Activated CD4-positive, alpha-beta memory T cell treated with anti-CD3 and anti-CD28 coated beads, Interleukin-2, amount 10 ng/mL, durations not matched to agents 7 days and 5 days (primary cell): Measurements from ENCODE around the gene MYLK2. TPM values are rescaled to one million over a fixed set of nuclear protein-coding genes. Genes with fewer than 3 reads are reported as not detected.

Source experiments
- CTCF ChIA-PET: fragments of 350-600 bp; sonication (Branson Sonifier 250); formaldehyde crosslinking; loops from one replicate; lab custom pipeline; 2021; ENCODE audit warnings: antibody characterized with exemption, inconsistent platforms; lab: Charles Lee
- POLR2A ChIA-PET: fragments of 350-600 bp; sonication (Branson Sonifier 250); formaldehyde crosslinking; loops from one replicate; lab custom pipeline; 2021; ENCODE audit warnings: antibody characterized with exemption; lab: Charles Lee
- DNase-seq: peaks from one replicate; pipeline ENCODE4 v3.0.0-alpha.2; 2020
- H3K27ac Mint-ChIP-seq: one replicate; pipeline ENCODE4 v1.8.0; 2021; ENCODE audit warnings: mild to moderate bottlenecking, mixed read lengths
- H3K27me3 Mint-ChIP-seq: one replicate; pipeline ENCODE4 v1.8.0; 2021; ENCODE audit warnings: mixed read lengths
- H3K36me3 Mint-ChIP-seq: one replicate; pipeline ENCODE4 v1.8.0; 2021; ENCODE audit warnings: low read depth, mixed read lengths
- H3K4me1 Mint-ChIP-seq: one replicate; pipeline ENCODE4 v1.8.0; 2021; ENCODE audit warnings: mixed read lengths
- H3K4me3 Mint-ChIP-seq: one replicate; pipeline ENCODE4 v1.8.0; 2021; ENCODE audit warnings: mild to moderate bottlenecking, mixed read lengths
- H3K9me3 Mint-ChIP-seq: one replicate; pipeline ENCODE4 v1.8.0; 2021; ENCODE audit warnings: mixed read lengths
- total RNA-seq, 2 experiments: library from RNA; stranded (reverse); gene quantifications; one replicate each; pipeline ENCODE4 v1.2.3, GENCODE V29; 2021

Gene MYLK2
- total RNA-seq, 2 experiments from 2014 or later = 0.33 to 0.45 TPM

DNA sequence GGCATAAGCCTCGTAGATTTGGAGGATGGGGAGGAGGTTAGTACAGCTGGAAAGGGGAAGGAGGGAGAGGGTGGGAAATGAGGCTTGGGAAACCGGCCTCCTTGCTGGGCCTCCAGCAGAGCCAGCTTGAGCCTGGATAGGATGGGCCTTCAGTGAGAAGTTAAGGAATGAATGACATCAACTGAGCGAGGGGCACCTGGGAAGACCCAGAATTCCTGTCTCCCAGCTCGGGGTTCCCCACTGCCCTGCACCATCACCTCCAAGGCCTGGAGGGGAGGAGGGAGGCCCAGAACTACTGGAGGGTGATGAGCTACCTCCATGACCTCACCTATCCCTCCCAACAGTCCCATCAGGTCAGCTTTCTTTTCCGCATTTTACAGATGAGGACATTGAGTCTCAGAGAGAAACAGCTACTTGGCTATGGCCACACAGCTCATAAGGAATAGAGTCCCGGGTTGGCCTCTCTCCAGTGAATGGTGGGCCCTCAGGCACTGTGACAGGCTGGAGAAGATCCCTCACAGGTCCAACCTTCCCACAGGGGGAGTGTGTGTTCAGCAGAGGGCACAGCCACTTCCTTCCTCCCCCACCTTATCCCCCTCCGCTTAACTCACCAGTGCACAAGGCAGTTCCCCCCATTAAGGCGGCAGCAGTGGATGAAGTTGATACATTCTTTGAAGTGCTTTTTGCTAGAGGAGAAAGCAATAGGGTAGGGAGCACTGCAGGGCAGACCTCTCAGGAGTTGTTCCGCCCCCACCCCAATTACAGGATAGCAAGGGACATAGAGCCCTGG lies 44.3 kb downstream of the MYLK2 start:
- no peak overlapping the region for H3K27ac Mint-ChIP-seq
- CTCF ChIA-PET = interaction anchor here (0.6 to 2.6 kb wide), 4 partner anchors 11 to 87 kb away, joined by 3 to 12 read pairs (median 3); no protein-coding TSS in a partner anchor
- H3K27me3 Mint-ChIP-seq = peaks cover 30% of the 10 kb centered on the region
- no peak for DNase-seq
- H3K36me3 Mint-ChIP-seq = no peaks in the 10 kb centered on the region
- POLR2A ChIA-PET = interaction anchor here (1.1 kb wide), 1 partner anchor 10 kb away, joined by 3 read pairs; no protein-coding TSS in a partner anchor
- peaks cover 9% of the 10 kb centered on the region for H3K4me1 Mint-ChIP-seq
- H3K4me3 Mint-ChIP-seq = no peak overlapping the region
- no peaks in the 10 kb centered on the region for H3K9me3 Mint-ChIP-seq

DNA sequence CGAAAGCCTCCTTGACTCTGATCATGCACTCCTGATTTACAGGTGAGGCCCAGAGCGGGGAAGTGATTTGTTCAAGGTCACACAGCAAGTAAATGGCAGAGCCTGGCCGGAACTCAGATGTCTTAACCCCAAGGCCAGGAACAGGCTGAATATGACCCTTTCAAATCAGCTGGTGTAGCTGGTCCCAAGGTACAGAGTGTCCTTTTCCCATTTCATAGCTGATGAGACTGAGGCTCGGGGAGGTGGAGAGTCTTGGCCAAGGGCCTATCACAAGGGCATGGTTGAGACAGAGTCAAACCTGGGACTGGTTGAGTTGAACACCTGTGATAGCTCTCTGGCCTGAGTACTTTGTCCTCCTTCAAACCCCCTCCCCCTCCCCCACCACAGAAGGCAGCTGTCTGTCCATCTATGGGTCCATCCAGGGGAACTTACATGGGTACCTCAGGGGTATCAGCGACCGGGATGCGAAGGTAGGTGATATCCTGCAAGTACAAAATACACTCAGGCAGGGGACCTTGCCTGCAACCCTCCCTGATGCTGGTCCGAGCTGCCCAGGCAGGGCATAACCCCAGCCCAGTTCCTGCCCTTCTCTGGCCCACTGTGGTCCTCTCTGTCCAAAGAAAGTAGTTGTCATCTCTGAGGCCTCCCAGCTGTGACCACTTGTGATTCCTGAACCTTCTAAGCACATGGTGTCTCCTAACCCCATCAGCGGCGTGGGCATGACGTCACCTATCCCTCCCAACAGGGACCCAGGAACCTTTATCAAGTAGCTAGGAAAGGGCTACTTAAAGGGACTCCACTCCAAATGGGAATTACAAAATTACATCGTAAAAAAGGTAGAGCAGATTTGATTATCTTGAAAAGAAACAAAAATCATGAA lies 45.6 kb downstream of the MYLK2 start:
- Mint-ChIP-seq H3K36me3 (peaks cover 2% of the 10 kb centered on the region), H3K9me3 (no peaks in the 10 kb centered on the region), H3K27ac (no peak overlapping the region), H3K4me1 (peaks cover 8% of the 10 kb centered on the region), H3K27me3 (peaks cover 33% of the 10 kb centered on the region), H3K4me3 (no peak overlapping the region)
- no peak for DNase-seq
- CTCF ChIA-PET = interaction anchor here (0.7 to 1.4 kb wide), 2 partner anchors 14 to 16 kb away, joined by 3 read pairs; no protein-coding TSS in a partner anchor
- POLR2A ChIA-PET = no interaction called here

DNA sequence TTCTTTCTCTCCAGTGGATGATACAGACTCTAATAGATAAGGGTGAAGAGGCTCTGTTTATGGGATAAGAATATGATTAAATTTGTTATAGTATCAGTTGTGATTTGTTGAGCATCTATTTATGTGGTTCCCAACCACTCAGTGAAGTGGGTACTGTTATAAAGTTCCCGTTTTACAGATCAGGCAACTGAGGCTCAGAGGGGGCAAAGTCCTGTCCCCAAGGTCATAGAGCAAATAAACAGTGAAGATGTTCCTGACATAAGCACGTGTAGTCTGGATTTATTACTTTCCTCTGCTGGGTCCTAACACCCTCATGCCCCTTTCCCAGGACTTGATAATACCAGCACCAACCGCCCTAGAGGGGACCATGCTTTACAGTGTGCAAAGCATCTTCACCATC lies 47.1 kb downstream of the MYLK2 start:
- Mint-ChIP-seq H3K27me3 (peaks cover 31% of the 10 kb centered on the region), H3K4me1 (peaks cover 14% of the 10 kb centered on the region), H3K27ac (no peak overlapping the region), H3K36me3 (peaks cover 4% of the 10 kb centered on the region), H3K9me3 (no peaks in the 10 kb centered on the region), H3K4me3 (no peak overlapping the region)
- ChIA-PET POLR2A (no interaction called here), CTCF (no interaction called here)
- DNase-seq = no peak

DNA sequence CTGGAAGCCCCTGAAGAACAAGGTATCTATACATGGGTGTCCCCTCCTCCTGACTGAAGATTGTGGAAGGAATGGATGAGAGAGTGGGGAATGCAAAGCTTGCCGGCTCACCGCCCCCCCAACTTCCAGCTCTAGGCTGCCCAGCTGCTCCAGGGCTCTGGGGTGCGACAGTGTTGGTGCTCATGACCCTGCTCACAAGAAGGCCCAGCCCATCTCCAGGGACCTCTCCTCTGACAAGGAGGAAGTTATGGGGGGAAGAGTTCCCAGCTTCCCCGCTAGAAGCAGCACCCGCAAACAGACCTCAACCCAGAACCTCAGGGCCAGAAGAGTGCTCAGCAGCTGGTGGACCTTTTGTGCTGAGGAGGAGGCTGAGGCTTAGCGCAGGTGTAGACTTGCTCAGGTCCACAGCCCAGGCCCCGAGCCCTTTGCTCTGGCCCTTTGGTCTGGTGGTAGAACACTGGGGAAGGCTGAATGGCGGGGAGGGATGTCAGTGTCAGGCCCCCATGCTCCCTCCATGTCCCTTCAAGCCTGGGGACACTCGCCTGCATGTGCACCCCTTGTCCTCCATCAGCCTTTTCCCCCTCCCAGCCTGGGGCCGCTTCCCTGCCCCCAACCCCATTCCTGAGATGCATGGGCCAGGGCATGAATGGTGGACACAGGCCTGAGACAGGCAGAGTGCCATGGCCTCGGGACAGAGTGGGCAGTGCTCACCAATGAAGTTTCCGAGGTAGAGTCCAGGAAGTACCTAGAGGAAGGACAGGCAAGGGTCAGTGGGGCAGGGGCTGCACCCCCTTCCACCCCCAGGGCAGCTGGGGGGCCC lies 49.9 kb downstream of the MYLK2 start:
- POLR2A ChIA-PET = no interaction called here
- no peak overlapping the region for H3K4me3 Mint-ChIP-seq
- no peak overlapping the region for H3K27ac Mint-ChIP-seq
- H3K9me3 Mint-ChIP-seq = no peaks in the 10 kb centered on the region
- peaks cover 4% of the 10 kb centered on the region for H3K36me3 Mint-ChIP-seq
- peaks cover 40% of the 10 kb centered on the region for H3K27me3 Mint-ChIP-seq
- H3K4me1 Mint-ChIP-seq = peaks cover 10% of the 10 kb centered on the region
- no peak for DNase-seq
- CTCF ChIA-PET = no interaction called here

DNA sequence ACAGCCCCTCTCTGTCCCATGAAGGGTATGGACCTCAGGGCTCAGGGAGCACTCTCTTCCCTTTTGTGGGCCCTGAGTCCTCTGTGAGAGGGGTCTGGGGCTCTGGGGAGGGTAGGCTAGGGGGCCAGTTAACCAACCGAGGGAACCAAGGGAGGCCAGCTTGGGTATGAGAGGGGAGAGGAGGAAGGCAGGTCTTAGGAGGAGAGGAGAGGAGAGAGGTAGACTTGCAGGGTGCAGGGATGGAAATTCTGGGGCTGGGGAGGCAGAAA lies 50.5 kb downstream of the MYLK2 start:
- no peak overlapping the region for H3K27ac Mint-ChIP-seq

DNA sequence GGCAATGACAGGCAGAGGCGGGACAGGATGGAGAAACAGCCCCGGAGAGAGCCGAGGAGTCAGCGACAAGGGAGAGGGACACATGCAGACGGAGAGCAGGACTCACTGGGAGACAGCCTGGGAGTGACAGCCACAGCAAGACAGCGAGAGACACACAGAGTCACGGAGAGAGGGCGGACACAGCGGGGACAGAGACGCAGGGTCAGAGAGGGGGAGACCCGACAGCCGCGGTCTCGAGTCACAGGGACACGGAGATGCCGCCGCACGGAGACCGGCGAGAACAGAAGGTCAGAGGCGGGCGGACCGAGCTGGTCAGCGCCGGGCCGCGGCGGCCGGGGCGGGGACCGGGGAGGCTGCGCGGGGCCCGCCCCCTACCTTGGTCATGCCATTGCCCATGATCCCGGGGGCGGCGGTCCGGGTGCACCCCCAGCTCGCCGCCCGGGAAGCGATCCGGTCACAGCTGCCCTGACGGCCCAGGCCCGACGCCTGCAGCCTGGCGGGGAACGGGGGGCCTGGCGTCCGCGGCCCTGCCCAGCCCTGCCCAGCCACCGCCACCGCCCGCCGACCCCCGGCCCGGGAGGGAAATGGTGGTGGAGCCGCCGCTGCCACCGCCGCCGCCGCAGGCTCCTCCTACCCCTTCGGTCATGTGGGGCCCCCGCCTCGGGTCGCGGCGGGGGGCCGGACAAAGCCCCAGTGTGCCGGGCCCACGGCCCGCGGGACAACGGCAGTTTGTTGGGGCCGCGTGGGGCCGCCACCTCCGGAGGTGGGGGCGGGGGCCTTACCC lies 51.0 kb downstream of the MYLK2 start, which contains the start of the genes DUSP15 and TTLL9:
Gene DUSP15, minus strand, starts transcription at position 586 of the 784 bp plus-strand sequence. Its CDS starts 190 bp downstream, at position 396.
Gene TTLL9, plus strand, starts transcription at position 693 of the 784 bp plus-strand sequence. CDS start 493 bp downstream, outside the sequence.
- POLR2A ChIA-PET = interaction anchor here (1.4 kb wide), 1 partner anchor 10 kb away, joined by 3 read pairs; no protein-coding TSS in a partner anchor
- H3K27me3 Mint-ChIP-seq = peaks cover 41% of the 10 kb centered on the region

More for the DNA sequence above, 50.5 kb downstream of the MYLK2 start:
- H3K27me3 Mint-ChIP-seq = peaks cover 41% of the 10 kb centered on the region
- peaks cover 10% of the 10 kb centered on the region for H3K4me1 Mint-ChIP-seq
- ChIA-PET POLR2A (interaction anchor here (1.4 kb wide), 1 partner anchor 11 kb away, joined by 3 read pairs; no protein-coding TSS in a partner anchor), CTCF (no interaction called here)
- DNase-seq = no peak
- peak overlapping the region; percentile 54 for H3K4me3 Mint-ChIP-seq
- H3K36me3 Mint-ChIP-seq = peaks cover 4% of the 10 kb centered on the region
- H3K9me3 Mint-ChIP-seq = no peaks in the 10 kb centered on the region

DNA sequence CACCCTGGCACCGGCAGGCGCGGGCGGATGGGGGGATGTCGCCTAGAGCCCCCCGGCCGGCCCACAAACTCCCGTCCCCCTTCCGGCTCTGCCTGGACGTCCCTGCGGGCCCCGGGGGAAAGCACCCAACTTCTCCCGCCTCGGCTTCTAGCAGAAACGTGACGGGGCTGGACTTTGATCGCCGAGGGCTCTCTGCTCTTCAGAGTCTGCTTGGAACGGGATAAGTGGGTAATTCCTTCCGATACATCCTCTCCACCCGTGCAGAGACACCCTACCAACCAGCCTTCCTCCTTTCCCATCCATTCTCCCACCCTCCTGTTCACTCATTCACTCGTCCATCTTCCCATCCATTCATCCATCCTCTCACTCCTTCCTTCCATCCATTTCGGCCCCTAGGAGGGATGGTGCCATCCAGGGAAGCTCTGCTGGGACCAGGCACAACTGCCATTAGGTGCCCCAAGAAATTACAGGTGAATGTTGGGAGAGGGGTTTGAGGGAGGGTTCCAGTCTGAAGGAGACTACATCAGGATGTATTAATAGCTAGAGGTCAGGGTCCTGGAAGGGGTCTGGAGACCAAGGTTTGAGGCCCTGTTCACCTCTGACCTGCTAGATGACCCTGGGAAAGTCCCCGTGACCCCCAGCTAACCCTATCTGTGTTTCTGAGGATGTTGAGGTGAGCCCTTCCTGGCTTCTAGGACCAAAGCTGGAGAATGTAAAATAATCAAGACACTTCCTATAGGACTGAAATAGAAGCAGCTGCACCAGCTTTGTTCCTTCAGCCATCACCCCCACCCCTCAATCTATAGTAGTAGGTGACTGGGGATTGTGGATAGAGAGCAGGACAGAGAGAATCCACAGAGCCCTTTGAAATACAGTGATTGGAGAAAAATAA lies 51.8 kb downstream of the MYLK2 start:
- no peak for DNase-seq
- Mint-ChIP-seq H3K27me3 (peaks cover 43% of the 10 kb centered on the region), H3K36me3 (peaks cover 4% of the 10 kb centered on the region), H3K9me3 (no peaks in the 10 kb centered on the region), H3K27ac (no peak overlapping the region), H3K4me1 (peaks cover 10% of the 10 kb centered on the region), H3K4me3 (no peak overlapping the region)
- POLR2A ChIA-PET = interaction anchor here (1.4 kb wide), 1 partner anchor 9 kb away, joined by 3 read pairs; no protein-coding TSS in a partner anchor
- CTCF ChIA-PET = interaction anchor here (1.0 to 1.5 kb wide), 5 partner anchors 9 to 81 kb away, joined by 3 to 4 read pairs (median 4); partner anchors contain the start of gene PDRG1

More for the DNA sequence above, 51.0 kb downstream of the MYLK2 start, which contains the start of the genes DUSP15 and TTLL9:
- CTCF ChIA-PET = no interaction called here
- DNase-seq = no peak
- Mint-ChIP-seq H3K4me1 (peaks cover 10% of the 10 kb centered on the region), H3K36me3 (peaks cover 4% of the 10 kb centered on the region), H3K9me3 (no peaks in the 10 kb centered on the region), H3K27ac (no peak within 1 kb of the TSS), H3K4me3 (peak within 1 kb of the TSS; percentile 54)

DNA sequence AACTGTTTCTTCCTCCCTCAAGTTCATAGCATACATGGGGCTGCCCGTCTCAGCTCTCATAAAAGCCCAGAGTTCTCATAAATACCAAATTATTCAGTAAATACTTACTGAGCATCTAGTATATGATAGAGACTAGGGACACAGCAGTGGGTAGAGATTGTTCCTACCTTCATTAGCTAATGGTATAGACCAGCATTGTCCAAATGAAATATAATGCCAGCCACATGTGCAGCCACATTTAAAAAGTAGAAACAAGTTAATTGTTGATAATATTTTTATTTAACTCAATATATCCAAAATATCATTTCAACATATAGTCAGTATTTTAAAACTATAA lies 52.4 kb downstream of the MYLK2 start:
- Mint-ChIP-seq H3K27ac (no peak overlapping the region), H3K36me3 (peaks cover 4% of the 10 kb centered on the region), H3K4me3 (no peak overlapping the region), H3K27me3 (peaks cover 44% of the 10 kb centered on the region), H3K9me3 (no peaks in the 10 kb centered on the region), H3K4me1 (peaks cover 10% of the 10 kb centered on the region)
- CTCF ChIA-PET = interaction anchor here (1.0 to 1.5 kb wide), 5 partner anchors 8 to 80 kb away, joined by 3 to 4 read pairs (median 4); partner anchors contain the start of gene PDRG1
- POLR2A ChIA-PET = no interaction called here
- DNase-seq = no peak

DNA sequence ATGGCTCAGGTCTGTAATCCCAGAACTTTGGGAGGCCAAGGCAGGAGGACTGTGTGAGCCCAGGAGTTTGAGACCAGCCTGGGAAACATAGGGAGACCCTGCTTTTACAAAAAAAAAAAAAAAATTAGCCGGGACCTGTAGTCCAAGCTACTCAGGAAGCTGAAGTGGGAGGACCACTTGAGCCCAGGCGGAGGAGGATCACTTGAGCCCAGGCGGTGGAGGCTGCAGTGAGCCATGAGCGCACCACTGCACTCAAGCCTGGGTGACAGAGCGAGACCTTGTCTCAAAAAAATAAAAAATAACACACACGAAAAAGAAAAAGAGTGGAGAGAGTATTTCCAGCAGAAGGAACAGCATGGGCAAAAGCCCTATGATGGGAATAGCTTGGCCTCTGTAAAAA lies 53.2 kb downstream of the MYLK2 start:
- POLR2A ChIA-PET = interaction anchor here (1.3 kb wide), 1 partner anchor 9 kb away, joined by 3 read pairs; no protein-coding TSS in a partner anchor

DNA sequence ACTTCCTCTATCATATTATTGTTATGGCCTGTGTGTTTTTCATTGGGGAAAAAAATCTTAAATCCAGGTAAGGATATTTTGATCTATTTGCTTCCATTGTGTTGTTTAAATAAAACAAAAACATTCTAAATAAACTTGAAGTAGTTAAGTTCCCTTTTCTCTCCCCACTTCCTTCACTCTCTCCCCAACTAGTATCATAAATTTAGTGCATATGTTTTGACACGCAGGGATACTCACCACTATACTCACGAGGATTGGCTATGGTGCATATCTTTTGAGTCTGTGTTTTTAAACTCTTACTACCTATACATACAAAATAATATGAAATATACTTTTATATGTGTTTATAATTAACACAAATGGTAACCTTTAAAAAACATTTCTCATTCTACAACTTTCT lies 56.5 kb downstream of the MYLK2 start:
- Mint-ChIP-seq H3K4me3 (no peak overlapping the region), H3K9me3 (no peaks in the 10 kb centered on the region), H3K4me1 (peaks cover 15% of the 10 kb centered on the region), H3K36me3 (no peaks in the 10 kb centered on the region), H3K27ac (no peak overlapping the region), H3K27me3 (peaks cover 50% of the 10 kb centered on the region)
- ChIA-PET CTCF (no interaction called here), POLR2A (no interaction called here)
- DNase-seq = no peak

More for the DNA sequence above, 53.2 kb downstream of the MYLK2 start:
- no peaks in the 10 kb centered on the region for H3K9me3 Mint-ChIP-seq
- H3K4me3 Mint-ChIP-seq = no peak overlapping the region
- H3K36me3 Mint-ChIP-seq = peaks cover 4% of the 10 kb centered on the region
- peaks cover 49% of the 10 kb centered on the region for H3K27me3 Mint-ChIP-seq
- no peak overlapping the region for H3K27ac Mint-ChIP-seq
- peaks cover 10% of the 10 kb centered on the region for H3K4me1 Mint-ChIP-seq
- DNase-seq = no peak
- CTCF ChIA-PET = interaction anchor here (1.5 kb wide), 1 partner anchor 20 kb away, joined by 4 read pairs; no protein-coding TSS in a partner anchor

DNA sequence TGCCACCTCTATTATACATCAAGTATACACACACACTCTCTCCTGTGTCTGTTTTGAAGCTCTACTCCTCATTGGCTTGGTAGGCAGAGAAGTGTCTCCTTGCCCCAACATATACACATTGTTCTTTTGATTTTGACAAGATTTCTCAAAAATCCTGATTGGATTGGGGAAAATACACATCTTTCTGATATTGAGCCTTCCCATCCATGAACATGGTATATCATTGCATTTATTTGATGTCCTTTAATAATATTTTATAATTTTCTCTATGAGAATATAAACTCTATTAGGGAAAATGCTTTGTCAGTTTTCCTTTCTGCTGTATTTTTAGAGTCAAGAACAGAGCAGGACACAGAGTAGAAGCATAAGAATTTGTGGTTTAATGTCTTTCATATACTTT lies 58.5 kb downstream of the MYLK2 start:
- Mint-ChIP-seq H3K27ac (no peak overlapping the region), H3K36me3 (no peaks in the 10 kb centered on the region), H3K4me1 (peaks cover 18% of the 10 kb centered on the region), H3K27me3 (peaks cover 37% of the 10 kb centered on the region), H3K4me3 (no peak overlapping the region), H3K9me3 (no peaks in the 10 kb centered on the region)
- POLR2A ChIA-PET = no interaction called here
- CTCF ChIA-PET = interaction anchor here (3.8 kb wide), 1 partner anchor 74 kb away, joined by 28 read pairs; the partner anchor contains the start of gene PDRG1
- DNase-seq = no peak
